Eye (tissue), 1 donor: ENCODE results near the gene SHLD2.
"Not testable (repeated sequence)": the region's sequence is repeated elsewhere in the genome, so short reads cannot be mapped to it uniquely, and the experiment has no call there.

Experiments
- DNase-seq: peaks from one replicate; pipeline ENCODE4 v3.0.0-alpha.2; 2015

SHLD2 gene

GRCh38 chr10:87094373-87095235 lies at the start of gene SHLD2, which contains the start of gene GLUD1:
Gene SHLD2 (plus strand): TSS chr10:87095206. CDS start chr10:87151355, 56,149 bp downstream.
Gene GLUD1 (minus strand): TSS chr10:87094843. CDS start chr10:87094769, 74 bp downstream.
- peak; percentile 94 for DNase-seq

- no peak for DNase-seq
Observed at GRCh38 chr10:87045434-87045938, 49.5 kb upstream of the SHLD2 start.

- peak; percentile 8 for DNase-seq
Observed at GRCh38 chr10:87053111-87053510, 41.9 kb upstream of the SHLD2 start.

GRCh38 chr10:87053577-87054181 lies 41.3 kb upstream of the SHLD2 start:
- no peak for DNase-seq

GRCh38 chr10:87054373-87055295 lies 40.4 kb upstream of the SHLD2 start:
- DNase-seq, result no peak

GRCh38 chr10:87058171-87058570 lies 36.8 kb upstream of the SHLD2 start:
- no peak for DNase-seq

- no peak for DNase-seq
Observed at GRCh38 chr10:87059401-87059800, 35.6 kb upstream of the SHLD2 start.

- DNase-seq, result no peak
Observed at GRCh38 chr10:87060280-87060928, 34.6 kb upstream of the SHLD2 start.

- DNase-seq, result no peak
Observed at GRCh38 chr10:87064651-87065050, 30.4 kb upstream of the SHLD2 start.

GRCh38 chr10:87066178-87066577 lies 28.8 kb upstream of the SHLD2 start:
- DNase-seq, result no peak

- no peak for DNase-seq
Observed at GRCh38 chr10:87066865-87067264, 28.1 kb upstream of the SHLD2 start.

GRCh38 chr10:87068281-87068680 lies 26.7 kb upstream of the SHLD2 start:
- DNase-seq, result peak; percentile 29

- DNase-seq, result no peak
Observed at GRCh38 chr10:87072449-87072848, 22.6 kb upstream of the SHLD2 start.

GRCh38 chr10:87076421-87076820 lies 18.6 kb upstream of the SHLD2 start:
- DNase-seq, result not testable (repeated sequence)

GRCh38 chr10:87079106-87079836 lies 15.7 kb upstream of the SHLD2 start:
- DNase-seq, result no peak

- not testable (repeated sequence) for DNase-seq
Observed at GRCh38 chr10:87080621-87081020, 14.4 kb upstream of the SHLD2 start.

GRCh38 chr10:87081574-87081973 lies 13.4 kb upstream of the SHLD2 start:
- not testable (repeated sequence) for DNase-seq

- DNase-seq, result not testable (repeated sequence)
Observed at GRCh38 chr10:87082219-87082618, 12.8 kb upstream of the SHLD2 start.

GRCh38 chr10:87083576-87084290 lies 11.3 kb upstream of the SHLD2 start:
- peak; percentile 35 for DNase-seq

GRCh38 chr10:87084291-87084782 lies 10.7 kb upstream of the SHLD2 start:
- DNase-seq, result peak; percentile 16

GRCh38 chr10:87085537-87085936 lies 9.5 kb upstream of the SHLD2 start:
- DNase-seq, result no peak
